ENCODE measurements around the gene MFSD1. TPM values are rescaled to one million over a fixed set of nuclear protein-coding genes. Genes with fewer than 3 reads are reported as not detected.

Gene MFSD1
- total RNA-seq, 4 donors from 2014 or later, result 36.3 to 93.8 (median 65.2) TPM

- Histone ChIP-seq H3K4me3 (no peak overlapping the region), H3K9me3 (no peaks in the 10 kb centered on the region), H3K27me3 (no peaks in the 10 kb centered on the region), H3K27ac (no peak overlapping the region), H3K36me3 (no peaks in the 10 kb centered on the region), H3K4me1 (peaks cover 3 to 25% (median 6%) of the 10 kb centered on the region in 3 donors)
- no peak for TF ChIP-seq EP300 (IDR thresholded peaks at IDR 0.05)
- TF ChIP-seq POLR2AphosphoS5 (IDR thresholded peaks at IDR 0.05), result no peak
- no peak for TF ChIP-seq POLR2A (IDR thresholded peaks at IDR 0.05)
- TF ChIP-seq, protein P1, sequence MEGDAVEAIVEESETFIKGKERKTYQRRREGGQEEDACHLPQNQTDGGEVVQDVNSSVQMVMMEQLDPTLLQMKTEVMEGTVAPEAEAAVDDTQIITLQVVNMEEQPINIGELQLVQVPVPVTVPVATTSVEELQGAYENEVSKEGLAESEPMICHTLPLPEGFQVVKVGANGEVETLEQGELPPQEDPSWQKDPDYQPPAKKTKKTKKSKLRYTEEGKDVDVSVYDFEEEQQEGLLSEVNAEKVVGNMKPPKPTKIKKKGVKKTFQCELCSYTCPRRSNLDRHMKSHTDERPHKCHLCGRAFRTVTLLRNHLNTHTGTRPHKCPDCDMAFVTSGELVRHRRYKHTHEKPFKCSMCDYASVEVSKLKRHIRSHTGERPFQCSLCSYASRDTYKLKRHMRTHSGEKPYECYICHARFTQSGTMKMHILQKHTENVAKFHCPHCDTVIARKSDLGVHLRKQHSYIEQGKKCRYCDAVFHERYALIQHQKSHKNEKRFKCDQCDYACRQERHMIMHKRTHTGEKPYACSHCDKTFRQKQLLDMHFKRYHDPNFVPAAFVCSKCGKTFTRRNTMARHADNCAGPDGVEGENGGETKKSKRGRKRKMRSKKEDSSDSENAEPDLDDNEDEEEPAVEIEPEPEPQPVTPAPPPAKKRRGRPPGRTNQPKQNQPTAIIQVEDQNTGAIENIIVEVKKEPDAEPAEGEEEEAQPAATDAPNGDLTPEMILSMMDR (IDR thresholded peaks at IDR 0.05), result no peak
- ATAC-seq, result no peak
- WGBS, 2 donors (ENCODE audit: low coverage in 1 of 2), result 82 to 86% methylated on average over 1 of the region's 1 CpG
Measured at GRCh38 chr3:158781849-158782248, 20.0 kb upstream of the MFSD1 start.

- H3K27ac ChIP-seq, result no peak overlapping the region
- TF ChIP-seq POLR2A (IDR thresholded peaks at IDR 0.05) (no peak), POLR2AphosphoS5 (IDR thresholded peaks at IDR 0.05) (peak; percentile 15)
Measured at GRCh38 chr3:158782283-158782989, 19.4 kb upstream of the MFSD1 start.

DNA sequence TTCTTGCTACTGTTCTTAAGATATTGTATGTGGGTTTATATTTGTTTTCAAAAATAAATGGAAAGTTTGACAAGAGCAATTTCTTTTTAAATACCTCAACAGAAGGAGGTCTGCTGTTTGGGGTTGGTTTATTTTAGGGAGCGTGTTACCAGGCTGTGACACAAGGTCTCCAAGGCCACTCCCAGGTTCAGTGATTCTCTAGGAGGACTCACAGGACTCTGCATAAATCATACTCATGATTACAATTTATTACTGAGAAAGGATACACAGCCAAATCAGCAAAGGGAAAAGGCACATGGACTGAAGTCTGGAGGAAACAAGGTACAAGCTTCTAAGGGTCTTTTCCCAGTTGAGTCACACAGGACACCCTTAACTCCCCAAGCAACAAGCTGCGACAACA is 18.8 kb upstream of the MFSD1 start:
- Histone ChIP-seq H3K27ac (no peak overlapping the region), H3K4me3 (no peak overlapping the region), H3K4me1 (peaks cover 3 to 18% (median 6%) of the 10 kb centered on the region in 3 donors), H3K36me3 (no peaks in the 10 kb centered on the region), H3K27me3 (no peaks in the 10 kb centered on the region), H3K9me3 (peaks cover 0 to 6% (median 0%) of the 10 kb centered on the region in 3 donors)
- TF ChIP-seq POLR2A (IDR thresholded peaks at IDR 0.05) (no peak), EP300 (IDR thresholded peaks at IDR 0.05) (no peak), POLR2AphosphoS5 (IDR thresholded peaks at IDR 0.05) (no peak)
- TF ChIP-seq, protein P1 (IDR thresholded peaks at IDR 0.05), result no peak
- WGBS, 2 donors (ENCODE audit: low coverage in 1 of 2), result 80 to 100% methylated on average over 1 to 2 of the region's 2 CpGs
- ATAC-seq, result no peak

More at GRCh38 chr3:158782283-158782989, 19.4 kb upstream of the MFSD1 start:
- no peak overlapping the region for H3K4me3 ChIP-seq
- H3K27me3 ChIP-seq, result no peaks in the 10 kb centered on the region
- H3K4me1 ChIP-seq, result peaks cover 3 to 23% (median 6%) of the 10 kb centered on the region in 3 donors
- H3K9me3 ChIP-seq, result peaks cover 0 to 6% (median 0%) of the 10 kb centered on the region in 3 donors
- no peak for ATAC-seq
- no peaks in the 10 kb centered on the region for H3K36me3 ChIP-seq
- WGBS, 2 donors (ENCODE audit: low coverage in 1 of 2), result 32 to 46% methylated on average over 3 of the region's 3 CpGs

DNA sequence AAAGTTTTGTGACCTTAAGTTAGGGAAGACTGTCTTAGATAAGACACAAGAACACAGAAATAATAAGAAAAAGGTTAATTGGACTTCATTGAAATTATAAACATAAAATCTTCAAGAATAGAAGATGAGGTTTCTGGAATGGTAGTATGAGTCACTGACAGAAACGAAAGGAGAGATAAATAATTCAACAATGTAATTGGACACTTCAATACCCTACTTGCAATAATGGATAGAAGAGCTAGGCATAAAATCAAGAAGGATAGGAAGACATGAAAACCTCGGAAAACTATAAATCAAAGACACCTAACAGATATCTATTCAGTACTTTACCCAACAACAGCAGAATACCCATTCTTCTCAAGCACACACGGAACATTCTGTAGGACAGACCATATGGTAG is 15.9 kb upstream of the MFSD1 start:
- H3K4me1 ChIP-seq, result peaks cover 3 to 31% (median 6%) of the 10 kb centered on the region in 3 donors
- H3K4me3 ChIP-seq, result no peak overlapping the region
- H3K36me3 ChIP-seq, result no peaks in the 10 kb centered on the region
- peaks cover 0 to 6% (median 0%) of the 10 kb centered on the region in 3 donors for H3K9me3 ChIP-seq
- TF ChIP-seq EP300 (IDR thresholded peaks at IDR 0.05) (no peak), POLR2AphosphoS5 (IDR thresholded peaks at IDR 0.05) (no peak)
- TF ChIP-seq, protein P1 (IDR thresholded peaks at IDR 0.05), result no peak
- WGBS, 2 donors (ENCODE audit: low coverage in 1 of 2), result 83 to 93% methylated on average over 3 of the region's 3 CpGs
- ATAC-seq, result no peak
- no peaks in the 10 kb centered on the region for H3K27me3 ChIP-seq
- no peak overlapping the region for H3K27ac ChIP-seq

GRCh38 chr3:158788446-158788845 is 13.4 kb upstream of the MFSD1 start:
- Histone ChIP-seq H3K4me3 (no peak overlapping the region), H3K27me3 (no peaks in the 10 kb centered on the region), H3K36me3 (no peaks in the 10 kb centered on the region), H3K27ac (no peak overlapping the region), H3K9me3 (peaks cover 0 to 6% (median 0%) of the 10 kb centered on the region in 3 donors), H3K4me1 (peaks cover 0 to 21% (median 0%) of the 10 kb centered on the region in 3 donors)
- WGBS, 2 donors (ENCODE audit: low coverage in 1 of 2), result 94 to 100% methylated on average over 1 of the region's 1 CpG
- ATAC-seq, result no peak
- TF ChIP-seq POLR2AphosphoS5 (IDR thresholded peaks at IDR 0.05) (no peak), POLR2A (IDR thresholded peaks at IDR 0.05) (no peak), EP300 (IDR thresholded peaks at IDR 0.05) (no peak)
- TF ChIP-seq, protein P1 (IDR thresholded peaks at IDR 0.05), result no peak
